ENCODE results near the gene PSD. TPM values are rescaled to one million over a fixed set of nuclear protein-coding genes. Genes with fewer than 3 reads are reported as not detected.

PSD gene
- total and polyA plus RNA-seq, 9 of the 15 experiments (the other 6 are each of a cell fraction or from before 2014, with no cell fraction given): 0.11 to 1.7 (median 0.54) TPM; not detected in 2

DNA sequence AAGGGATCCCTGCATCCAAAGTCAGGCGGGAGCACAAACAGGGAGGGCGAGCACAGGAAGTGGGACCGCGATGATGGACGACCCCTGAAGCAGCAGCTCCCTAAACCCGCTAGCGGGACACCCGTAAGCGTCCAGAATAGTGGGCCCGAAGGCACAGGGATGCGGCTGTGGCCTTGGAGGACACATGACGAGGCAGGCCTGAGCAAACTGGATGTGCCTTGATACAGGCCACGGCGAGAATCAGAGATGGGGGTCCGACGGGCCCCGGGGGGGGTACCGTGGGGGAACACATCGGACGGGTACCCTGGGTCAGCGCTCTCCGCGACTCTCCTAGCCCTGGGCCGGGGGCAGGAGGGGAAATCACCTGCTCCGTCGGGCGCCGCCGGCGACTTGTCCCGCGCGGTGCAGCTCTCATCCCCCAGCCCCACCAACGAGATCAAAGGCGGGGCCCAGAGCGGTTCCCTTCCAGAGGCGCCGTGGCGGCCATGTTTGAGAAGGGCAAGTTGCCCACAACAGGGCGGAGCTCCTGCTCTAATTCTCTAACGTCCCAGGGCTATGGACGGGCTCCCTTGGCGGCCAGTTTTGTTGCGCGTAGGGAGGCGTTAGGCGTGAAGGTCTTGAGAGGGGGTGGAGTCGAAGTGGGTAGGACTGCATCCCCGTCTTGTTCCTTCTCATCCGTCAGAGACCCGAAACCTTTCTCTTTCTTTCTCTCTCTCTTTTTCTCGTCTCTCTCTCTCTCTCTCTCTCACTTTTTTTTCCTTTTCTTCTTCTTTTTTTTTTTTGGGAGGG is 13.8 kb upstream of the PSD start, which contains the start of gene CUEDC2 (continued):
- TF ChIP-seq, protein P1, sequence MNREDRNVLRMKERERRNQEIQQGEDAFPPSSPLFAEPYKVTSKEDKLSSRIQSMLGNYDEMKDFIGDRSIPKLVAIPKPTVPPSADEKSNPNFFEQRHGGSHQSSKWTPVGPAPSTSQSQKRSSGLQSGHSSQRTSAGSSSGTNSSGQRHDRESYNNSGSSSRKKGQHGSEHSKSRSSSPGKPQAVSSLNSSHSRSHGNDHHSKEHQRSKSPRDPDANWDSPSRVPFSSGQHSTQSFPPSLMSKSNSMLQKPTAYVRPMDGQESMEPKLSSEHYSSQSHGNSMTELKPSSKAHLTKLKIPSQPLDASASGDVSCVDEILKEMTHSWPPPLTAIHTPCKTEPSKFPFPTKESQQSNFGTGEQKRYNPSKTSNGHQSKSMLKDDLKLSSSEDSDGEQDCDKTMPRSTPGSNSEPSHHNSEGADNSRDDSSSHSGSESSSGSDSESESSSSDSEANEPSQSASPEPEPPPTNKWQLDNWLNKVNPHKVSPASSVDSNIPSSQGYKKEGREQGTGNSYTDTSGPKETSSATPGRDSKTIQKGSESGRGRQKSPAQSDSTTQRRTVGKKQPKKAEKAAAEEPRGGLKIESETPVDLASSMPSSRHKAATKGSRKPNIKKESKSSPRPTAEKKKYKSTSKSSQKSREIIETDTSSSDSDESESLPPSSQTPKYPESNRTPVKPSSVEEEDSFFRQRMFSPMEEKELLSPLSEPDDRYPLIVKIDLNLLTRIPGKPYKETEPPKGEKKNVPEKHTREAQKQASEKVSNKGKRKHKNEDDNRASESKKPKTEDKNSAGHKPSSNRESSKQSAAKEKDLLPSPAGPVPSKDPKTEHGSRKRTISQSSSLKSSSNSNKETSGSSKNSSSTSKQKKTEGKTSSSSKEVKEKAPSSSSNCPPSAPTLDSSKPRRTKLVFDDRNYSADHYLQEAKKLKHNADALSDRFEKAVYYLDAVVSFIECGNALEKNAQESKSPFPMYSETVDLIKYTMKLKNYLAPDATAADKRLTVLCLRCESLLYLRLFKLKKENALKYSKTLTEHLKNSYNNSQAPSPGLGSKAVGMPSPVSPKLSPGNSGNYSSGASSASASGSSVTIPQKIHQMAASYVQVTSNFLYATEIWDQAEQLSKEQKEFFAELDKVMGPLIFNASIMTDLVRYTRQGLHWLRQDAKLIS (CRISPR knock-in tag; IDR thresholded peaks at IDR 0.05): peak; percentile 71
- no peak for TF ChIP-seq POLR3G (IDR thresholded peaks at IDR 0.05; ENCODE audit: extremely low read depth, insufficient read length, insufficient replicate concordance)
- TF ChIP-seq MAZ (CRISPR knock-in tag; conservative IDR thresholded peaks at IDR 0.05 in 1 of 2, IDR thresholded peaks at IDR 0.05 in 1 of 2): peak; percentile 46 to 87; a peak in 3 of 4 replicates
- TF ChIP-seq ADNP (tag; IDR thresholded peaks at IDR 0.05): no peak
- TF ChIP-seq GABPB1 (CRISPR knock-in tag; IDR thresholded peaks at IDR 0.05): peak; percentile 75
- TF ChIP-seq CTBP1 (IDR thresholded peaks at IDR 0.05; ENCODE audit: borderline replicate concordance): peak; percentile 48; the same call in 1 of the 2 replicates
- TF ChIP-seq NFE2 (IDR thresholded peaks at IDR 0.05; ENCODE audit: low read depth): no peak
- TF ChIP-seq TAL1 (IDR thresholded peaks at IDR 0.05): no peak
- no peak for TF ChIP-seq NR1H2 (CRISPR knock-in tag; IDR thresholded peaks at IDR 0.05)
- peak; percentile 38; the same call in 1 of the 2 replicates for TF ChIP-seq L3MBTL2 (IDR thresholded peaks at IDR 0.05)
- TF ChIP-seq STAT5B (CRISPR knock-in tag; IDR thresholded peaks at IDR 0.05): no peak
- TF ChIP-seq SMAD1 (IDR thresholded peaks at IDR 0.05; ENCODE audit: low read depth, low read length, partially characterized antibody): no peak
- TF ChIP-seq, protein P2, sequence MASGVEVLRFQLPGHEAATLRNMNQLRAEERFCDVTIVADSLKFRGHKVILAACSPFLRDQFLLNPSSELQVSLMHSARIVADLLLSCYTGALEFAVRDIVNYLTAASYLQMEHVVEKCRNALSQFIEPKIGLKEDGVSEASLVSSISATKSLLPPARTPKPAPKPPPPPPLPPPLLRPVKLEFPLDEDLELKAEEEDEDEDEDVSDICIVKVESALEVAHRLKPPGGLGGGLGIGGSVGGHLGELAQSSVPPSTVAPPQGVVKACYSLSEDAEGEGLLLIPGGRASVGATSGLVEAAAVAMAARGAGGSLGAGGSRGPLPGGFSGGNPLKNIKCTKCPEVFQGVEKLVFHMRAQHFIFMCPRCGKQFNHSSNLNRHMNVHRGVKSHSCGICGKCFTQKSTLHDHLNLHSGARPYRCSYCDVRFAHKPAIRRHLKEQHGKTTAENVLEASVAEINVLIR (CRISPR knock-in tag; IDR thresholded peaks at IDR 0.05): no peak
- TF ChIP-seq, protein P3, sequence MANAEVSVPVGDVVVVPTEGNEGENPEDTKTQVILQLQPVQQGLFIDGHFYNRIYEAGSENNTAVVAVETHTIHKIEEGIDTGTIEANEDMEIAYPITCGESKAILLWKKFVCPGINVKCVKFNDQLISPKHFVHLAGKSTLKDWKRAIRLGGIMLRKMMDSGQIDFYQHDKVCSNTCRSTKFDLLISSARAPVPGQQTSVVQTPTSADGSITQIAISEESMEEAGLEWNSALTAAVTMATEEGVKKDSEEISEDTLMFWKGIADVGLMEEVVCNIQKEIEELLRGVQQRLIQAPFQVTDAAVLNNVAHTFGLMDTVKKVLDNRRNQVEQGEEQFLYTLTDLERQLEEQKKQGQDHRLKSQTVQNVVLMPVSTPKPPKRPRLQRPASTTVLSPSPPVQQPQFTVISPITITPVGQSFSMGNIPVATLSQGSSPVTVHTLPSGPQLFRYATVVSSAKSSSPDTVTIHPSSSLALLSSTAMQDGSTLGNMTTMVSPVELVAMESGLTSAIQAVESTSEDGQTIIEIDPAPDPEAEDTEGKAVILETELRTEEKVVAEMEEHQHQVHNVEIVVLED (CRISPR knock-in tag; IDR thresholded peaks at IDR 0.05): peak; percentile 58; the same call in 1 of the 2 replicates
- peak; percentile 36 for TF ChIP-seq U2AF1 (optimal IDR thresholded peaks at IDR 0.05; ENCODE audit: low read depth, low read length)
- no peak for TF ChIP-seq ZNF707 (CRISPR knock-in tag; conservative IDR thresholded peaks at IDR 0.05)
- TF ChIP-seq, protein P4, sequence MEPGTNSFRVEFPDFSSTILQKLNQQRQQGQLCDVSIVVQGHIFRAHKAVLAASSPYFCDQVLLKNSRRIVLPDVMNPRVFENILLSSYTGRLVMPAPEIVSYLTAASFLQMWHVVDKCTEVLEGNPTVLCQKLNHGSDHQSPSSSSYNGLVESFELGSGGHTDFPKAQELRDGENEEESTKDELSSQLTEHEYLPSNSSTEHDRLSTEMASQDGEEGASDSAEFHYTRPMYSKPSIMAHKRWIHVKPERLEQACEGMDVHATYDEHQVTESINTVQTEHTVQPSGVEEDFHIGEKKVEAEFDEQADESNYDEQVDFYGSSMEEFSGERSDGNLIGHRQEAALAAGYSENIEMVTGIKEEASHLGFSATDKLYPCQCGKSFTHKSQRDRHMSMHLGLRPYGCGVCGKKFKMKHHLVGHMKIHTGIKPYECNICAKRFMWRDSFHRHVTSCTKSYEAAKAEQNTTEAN (CRISPR knock-in tag; IDR thresholded peaks at IDR 0.05): no peak
- TF ChIP-seq ZC3H11A (IDR thresholded peaks at IDR 0.05; ENCODE audit: low read depth, low read length): no peak
- no peak for TF ChIP-seq SREBF1 (IDR thresholded peaks at IDR 0.05; ENCODE audit: borderline replicate concordance, low read depth, low read length)
- TF ChIP-seq SMAD3 (CRISPR knock-in tag; conservative IDR thresholded peaks at IDR 0.05): no peak
- TF ChIP-seq RBM15 (IDR thresholded peaks at IDR 0.05; ENCODE audit: insufficient read depth, low read length): no peak
